ENCODE results near the gene SYT8. TPM values are rescaled to one million over a fixed set of nuclear protein-coding genes. Genes with fewer than 3 reads are reported as not detected.

Gene SYT8
- total RNA-seq, 2 experiments from 2014 or later: not detected

DNA sequence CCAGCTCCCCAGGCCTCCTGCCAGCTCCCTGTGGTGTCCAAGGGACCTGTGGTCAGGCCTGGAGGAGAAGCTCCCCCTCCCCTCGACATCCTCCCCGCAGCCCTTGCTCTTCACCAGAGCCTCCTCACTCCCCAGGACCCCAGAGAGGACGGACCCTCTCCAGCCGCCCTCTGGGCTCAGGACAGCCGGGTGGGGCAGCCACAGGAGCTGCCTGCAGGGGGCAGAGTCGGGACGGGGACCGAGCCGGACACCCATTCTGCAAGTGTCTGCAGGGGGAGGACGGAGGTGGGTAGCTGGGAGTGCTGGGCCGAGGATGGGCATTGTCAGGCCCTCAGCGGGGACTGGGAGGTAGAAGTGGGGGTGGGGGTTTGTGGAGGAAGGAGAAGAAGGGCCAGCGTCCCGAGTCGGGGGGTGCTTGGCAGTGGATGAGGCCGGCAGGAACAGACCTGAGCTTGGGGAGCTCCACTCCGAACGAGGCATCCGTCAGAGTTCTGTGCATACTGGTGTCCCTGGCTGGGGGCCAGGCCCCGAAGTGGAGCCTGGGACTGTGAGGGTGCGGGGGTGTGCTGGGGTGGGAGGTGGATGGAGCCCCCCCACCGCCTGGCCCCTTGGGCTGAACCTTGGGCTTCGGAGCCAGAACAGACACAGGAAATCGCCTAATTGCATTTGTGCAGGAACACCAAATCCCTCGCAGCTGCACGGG, 41.7 kb downstream of the SYT8 start:
- Histone ChIP-seq H3K27ac (ENCODE audit: low read depth in 1 of 2, low read length in 2 of 2) (peak overlapping the region in 1 of 2 donors; percentile 13), H3K4me3 (ENCODE audit: low read length) (no peak overlapping the region), H3K4me1 (ENCODE audit: insufficient read depth, low read length) (peaks cover 80% of the 10 kb centered on the region), H3K27me3 (ENCODE audit: control insufficient read depth in 1 of 2, insufficient read depth in 2 of 2, low read length in 2 of 2) (no peaks in the 10 kb centered on the region), H3K36me3 (ENCODE audit: insufficient read depth, low read length) (peaks cover 25% of the 10 kb centered on the region), H3K9me3 (ENCODE audit: control insufficient read depth in 1 of 2, insufficient read depth in 1 of 2, low read length in 2 of 2) (no peaks in the 10 kb centered on the region)
- H3K27me3 Mint-ChIP-seq: no peaks in the 10 kb centered on the region
- H3K4me1 Mint-ChIP-seq (ENCODE audit: low read depth): peaks cover 32% of the 10 kb centered on the region
- peaks cover 17% of the 10 kb centered on the region for H3K36me3 Mint-ChIP-seq (ENCODE audit: low read depth)
- ChIA-PET CTCF (interaction anchor here (1.0 kb wide), 1 partner anchor 183 kb away, joined by 3 read pairs; no protein-coding TSS in a partner anchor), POLR2A (interaction anchor here (1.1 to 1.7 kb wide), 4 partner anchors 23 to 41 kb away, joined by 3 to 7 read pairs (median 5); no protein-coding TSS in a partner anchor)
- TF ChIP-seq, protein P1, sequence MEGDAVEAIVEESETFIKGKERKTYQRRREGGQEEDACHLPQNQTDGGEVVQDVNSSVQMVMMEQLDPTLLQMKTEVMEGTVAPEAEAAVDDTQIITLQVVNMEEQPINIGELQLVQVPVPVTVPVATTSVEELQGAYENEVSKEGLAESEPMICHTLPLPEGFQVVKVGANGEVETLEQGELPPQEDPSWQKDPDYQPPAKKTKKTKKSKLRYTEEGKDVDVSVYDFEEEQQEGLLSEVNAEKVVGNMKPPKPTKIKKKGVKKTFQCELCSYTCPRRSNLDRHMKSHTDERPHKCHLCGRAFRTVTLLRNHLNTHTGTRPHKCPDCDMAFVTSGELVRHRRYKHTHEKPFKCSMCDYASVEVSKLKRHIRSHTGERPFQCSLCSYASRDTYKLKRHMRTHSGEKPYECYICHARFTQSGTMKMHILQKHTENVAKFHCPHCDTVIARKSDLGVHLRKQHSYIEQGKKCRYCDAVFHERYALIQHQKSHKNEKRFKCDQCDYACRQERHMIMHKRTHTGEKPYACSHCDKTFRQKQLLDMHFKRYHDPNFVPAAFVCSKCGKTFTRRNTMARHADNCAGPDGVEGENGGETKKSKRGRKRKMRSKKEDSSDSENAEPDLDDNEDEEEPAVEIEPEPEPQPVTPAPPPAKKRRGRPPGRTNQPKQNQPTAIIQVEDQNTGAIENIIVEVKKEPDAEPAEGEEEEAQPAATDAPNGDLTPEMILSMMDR (IDR thresholded peaks at IDR 0.05): peak; percentile 19
- H3K27ac Mint-ChIP-seq: no peak overlapping the region
- intact Hi-C loops (cut with DNase I, micrococcal nuclease): no loop called here
- peak in 4 of 14 experiments; percentile 4 to 42 (median 36) for DNase-seq
- H3K4me3 Mint-ChIP-seq: no peak overlapping the region
- H3K9me3 Mint-ChIP-seq: no peaks in the 10 kb centered on the region
- no peak for ATAC-seq (ENCODE audit: poor library complexity)

DNA sequence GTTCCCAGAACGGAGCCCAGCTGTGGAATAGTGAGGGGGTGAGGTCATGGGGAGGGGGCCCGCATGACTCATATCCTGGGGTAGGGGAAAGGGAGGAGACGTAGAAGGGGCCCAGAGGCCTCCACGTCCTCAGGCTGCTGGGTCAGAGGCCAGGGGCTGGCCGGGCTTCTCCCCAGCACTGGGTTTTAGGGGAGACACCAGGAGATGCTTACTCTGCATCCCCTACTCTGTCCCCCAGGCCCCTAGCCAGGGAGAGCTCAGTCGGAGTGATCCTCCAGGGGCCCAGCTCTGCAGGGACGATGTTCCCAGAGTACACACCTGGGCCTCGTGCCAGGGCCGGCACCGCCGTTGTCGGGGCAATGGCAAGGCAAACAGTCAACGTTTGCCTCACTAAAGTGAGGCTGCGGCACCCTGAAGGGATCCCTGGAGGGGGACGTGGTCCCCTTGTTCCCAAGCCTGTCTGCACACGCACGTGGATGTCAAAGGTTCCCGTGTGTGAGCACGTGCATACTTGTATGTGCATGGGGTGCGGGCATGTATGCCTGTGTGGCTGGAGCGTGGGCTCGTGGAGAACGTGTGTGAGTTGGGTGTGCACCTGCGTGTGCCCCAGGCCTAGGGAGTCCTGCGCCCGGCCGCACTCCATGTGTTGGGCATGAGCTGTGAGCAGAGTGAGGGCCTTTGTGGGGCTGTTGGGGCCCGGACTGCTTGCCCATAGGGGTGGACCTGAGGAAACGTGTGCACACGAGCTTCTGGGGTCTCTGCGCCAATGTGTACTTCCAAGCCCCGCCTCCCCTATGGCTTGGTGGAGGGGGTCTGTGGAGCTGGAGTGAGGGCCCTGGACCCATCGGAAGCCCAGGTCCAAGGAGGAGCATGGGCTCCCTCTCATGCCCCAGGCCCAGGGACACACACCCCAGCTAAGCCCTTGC, 42.7 kb downstream of the SYT8 start:
- Mint-ChIP-seq H3K27me3 (no peaks in the 10 kb centered on the region), H3K4me3 (no peak overlapping the region), H3K36me3 (ENCODE audit: low read depth) (peaks cover 19% of the 10 kb centered on the region), H3K4me1 (ENCODE audit: low read depth) (peaks cover 28% of the 10 kb centered on the region), H3K27ac (peak overlapping the region; percentile 33), H3K9me3 (no peaks in the 10 kb centered on the region)
- intact Hi-C loops (cut with DNase I, micrococcal nuclease): no loop called here
- Histone ChIP-seq H3K27ac (ENCODE audit: low read depth in 1 of 2, low read length in 2 of 2) (no peak overlapping the region), H3K9me3 (ENCODE audit: control insufficient read depth in 1 of 2, insufficient read depth in 1 of 2, low read length in 2 of 2) (no peaks in the 10 kb centered on the region), H3K4me1 (ENCODE audit: insufficient read depth, low read length) (peaks cover 80% of the 10 kb centered on the region), H3K27me3 (ENCODE audit: control insufficient read depth in 1 of 2, insufficient read depth in 2 of 2, low read length in 2 of 2) (no peaks in the 10 kb centered on the region), H3K36me3 (ENCODE audit: insufficient read depth, low read length) (peaks cover 25% of the 10 kb centered on the region), H3K4me3 (ENCODE audit: low read length) (no peak overlapping the region)
- DNase-seq (peak in 1 of 14 experiments; percentile 17), ATAC-seq (ENCODE audit: poor library complexity) (no peak)
- POLR2A ChIA-PET: interaction anchor here (1.5 to 1.7 kb wide), 2 partner anchors 24 to 27 kb away, joined by 5 read pairs; no protein-coding TSS in a partner anchor
- CTCF ChIA-PET: interaction anchor here (1.0 kb wide), 1 partner anchor 183 kb away, joined by 3 read pairs; no protein-coding TSS in a partner anchor
- TF ChIP-seq, protein P1 (IDR thresholded peaks at IDR 0.05): no peak

All from CD4-positive, alpha-beta T cell (primary cell).